HG03439 (cell line): ENCODE results near the gene RNF4.
"Not testable (repeated sequence)": the region's sequence is repeated elsewhere in the genome, so short reads cannot be mapped to it uniquely, and the experiment has no call there.

Source experiments
- ATAC-seq: cut with Tn5 transposase; IDR thresholded peaks from one replicate; pipeline ENCODE4 v1.9.1; 2021; ENCODE audit warnings: mild to moderate bottlenecking, moderate library complexity; ENCODE audit not compliant: unreplicated experiment

The RNF4 gene

GRCh38 chr4:2485956-2486355 lies 17.1 kb downstream of the RNF4 start:
- no peak for ATAC-seq

GRCh38 chr4:2486981-2487380 lies 18.1 kb downstream of the RNF4 start:
- ATAC-seq: no peak

- peak; percentile 34 for ATAC-seq
Observed at GRCh38 chr4:2487632-2488031, 18.7 kb downstream of the RNF4 start.

DNA sequence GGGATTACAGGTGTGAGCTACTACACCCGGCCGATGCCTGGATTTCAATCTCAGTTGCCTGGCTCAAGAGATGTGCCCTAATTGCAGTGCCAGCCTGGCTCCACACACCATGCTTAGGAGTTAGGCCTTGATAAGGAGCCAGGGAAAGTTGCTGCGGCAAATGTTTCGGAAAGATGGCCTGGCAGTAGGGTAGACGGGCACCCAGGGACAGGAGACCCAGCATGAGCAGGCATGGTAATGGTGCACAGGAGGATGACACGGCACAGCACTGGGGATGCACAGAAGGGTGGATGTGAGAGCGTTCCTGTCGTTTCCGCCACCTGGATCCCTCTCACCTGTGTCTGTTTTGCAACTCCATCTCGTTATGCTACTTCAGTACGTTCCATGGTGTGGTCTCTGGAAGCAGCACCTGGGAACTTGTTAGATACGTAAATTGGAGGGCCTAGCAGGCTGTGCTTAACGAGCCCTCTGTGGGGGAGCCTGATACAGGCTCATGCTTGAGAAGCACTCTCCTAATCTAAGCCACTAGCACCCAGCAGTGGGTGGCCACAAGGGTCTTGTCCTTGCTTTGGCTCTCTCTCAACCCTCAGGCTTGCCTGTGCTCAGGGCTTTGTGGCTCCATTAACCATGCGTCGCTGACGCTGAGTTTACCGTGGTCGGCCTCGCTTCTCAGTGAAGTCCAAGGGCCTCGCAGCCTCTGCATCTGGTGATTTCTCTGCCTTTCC lies 20.3 kb downstream of the RNF4 start:
- ATAC-seq: no peak

- no peak for ATAC-seq
Observed at GRCh38 chr4:2489841-2490552, 21.1 kb downstream of the RNF4 start.

GRCh38 chr4:2492970-2493369 lies 24.1 kb downstream of the RNF4 start:
- ATAC-seq: no peak

DNA sequence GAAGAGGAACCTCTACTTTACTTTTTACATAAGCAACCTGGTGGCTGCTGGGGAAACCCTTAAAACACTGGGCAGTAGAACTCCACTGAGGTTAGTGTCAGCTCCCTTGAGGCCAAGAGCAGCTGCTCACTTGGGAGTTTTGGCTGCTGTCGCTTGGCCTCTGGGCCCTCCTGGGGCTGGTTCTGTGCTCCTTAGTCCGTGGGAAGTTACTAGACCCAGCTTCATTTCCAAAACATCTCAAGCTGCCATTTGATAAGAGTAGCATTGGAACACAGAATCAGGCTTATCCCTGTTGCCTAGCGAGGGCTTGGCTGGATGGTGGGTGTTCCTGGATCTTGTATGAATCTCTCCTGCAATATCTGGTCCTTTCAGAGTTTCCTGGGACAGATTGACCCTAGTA lies 26.1 kb downstream of the RNF4 start:
- ATAC-seq: no peak

DNA sequence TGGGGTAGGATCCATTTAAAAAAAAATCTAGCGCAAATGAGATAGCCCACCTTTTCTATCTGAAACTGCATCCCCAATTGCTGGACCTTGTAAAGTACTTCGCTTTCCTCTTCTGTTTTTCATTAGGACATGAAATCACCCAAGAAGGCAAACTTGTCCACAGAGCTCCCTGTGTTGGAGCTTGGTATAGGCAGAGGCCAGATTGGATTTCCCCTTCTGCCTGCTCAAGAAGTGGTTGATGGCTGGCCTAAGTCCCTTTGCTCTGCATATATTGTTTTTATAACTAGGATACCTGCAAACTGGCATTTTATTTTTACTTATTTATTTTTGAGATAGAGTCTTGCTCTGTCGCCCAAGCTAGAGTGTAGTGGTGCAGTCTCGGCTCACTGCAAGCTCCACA lies 28.4 kb downstream of the RNF4 start:
- no peak for ATAC-seq

GRCh38 chr4:2497931-2498330 lies 29.0 kb downstream of the RNF4 start:
- ATAC-seq: peak; percentile 87

DNA sequence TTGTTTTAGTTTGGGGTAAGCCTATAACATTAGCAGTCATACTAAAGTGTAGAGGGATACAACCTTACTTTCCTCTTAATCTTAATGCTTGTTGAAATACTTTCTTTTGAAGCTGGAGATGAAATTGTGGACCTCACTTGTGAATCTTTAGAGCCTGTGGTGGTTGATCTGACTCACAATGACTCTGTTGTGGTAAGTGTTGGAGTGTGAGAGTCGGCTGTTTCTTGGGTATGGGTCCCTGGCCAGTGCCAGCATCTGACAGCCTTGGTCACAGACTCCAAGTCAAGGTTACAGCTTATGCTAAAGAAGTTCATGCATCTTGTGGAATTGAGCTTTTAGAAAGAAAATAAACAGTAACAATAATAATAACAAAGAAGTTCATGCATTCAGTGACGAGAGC lies 31.6 kb downstream of the RNF4 start:
- ATAC-seq: no peak

GRCh38 chr4:2501034-2501594 lies 32.2 kb downstream of the RNF4 start:
- no peak for ATAC-seq

- no peak for ATAC-seq
Observed at GRCh38 chr4:2503809-2504208, 34.9 kb downstream of the RNF4 start.

DNA sequence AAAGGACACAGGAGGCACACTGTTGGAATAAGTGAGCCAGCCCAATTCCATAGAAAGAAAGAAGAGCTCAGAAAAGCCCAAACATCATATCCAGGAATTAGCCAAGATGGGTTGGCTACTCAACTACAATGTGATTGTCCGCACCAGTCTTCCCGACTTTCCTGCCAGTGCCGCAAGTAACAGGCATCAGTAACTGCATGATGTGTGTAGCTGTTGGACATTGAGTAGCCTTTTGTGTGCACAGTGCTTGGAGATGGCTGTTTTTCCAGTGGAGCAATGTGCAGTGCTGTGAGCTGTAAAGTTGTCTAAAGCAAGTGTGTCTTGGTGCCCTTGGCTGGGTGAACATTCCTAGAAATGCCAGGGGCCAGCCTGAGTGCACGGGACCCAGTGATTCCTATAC lies 38.4 kb downstream of the RNF4 start:
- no peak for ATAC-seq

DNA sequence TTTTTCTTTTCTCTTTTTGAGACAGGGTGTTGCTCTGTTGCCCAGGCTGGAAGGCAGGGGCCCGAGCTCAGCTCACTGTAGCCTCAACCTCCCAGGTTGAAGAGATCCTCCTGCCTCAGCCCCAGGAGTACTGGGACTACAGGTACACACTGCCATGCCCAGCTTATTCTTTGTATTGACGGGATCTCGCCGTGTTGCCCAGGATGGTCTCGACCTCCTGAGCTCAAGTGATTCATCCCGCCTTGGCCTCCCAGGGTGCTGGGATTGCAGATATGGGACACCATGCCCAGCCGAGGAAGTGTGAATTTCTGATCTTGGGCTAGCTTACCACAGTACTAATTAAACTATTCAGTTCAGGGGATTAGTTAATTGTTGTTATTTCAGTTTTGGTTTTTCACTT lies 38.9 kb downstream of the RNF4 start:
- ATAC-seq: no peak

DNA sequence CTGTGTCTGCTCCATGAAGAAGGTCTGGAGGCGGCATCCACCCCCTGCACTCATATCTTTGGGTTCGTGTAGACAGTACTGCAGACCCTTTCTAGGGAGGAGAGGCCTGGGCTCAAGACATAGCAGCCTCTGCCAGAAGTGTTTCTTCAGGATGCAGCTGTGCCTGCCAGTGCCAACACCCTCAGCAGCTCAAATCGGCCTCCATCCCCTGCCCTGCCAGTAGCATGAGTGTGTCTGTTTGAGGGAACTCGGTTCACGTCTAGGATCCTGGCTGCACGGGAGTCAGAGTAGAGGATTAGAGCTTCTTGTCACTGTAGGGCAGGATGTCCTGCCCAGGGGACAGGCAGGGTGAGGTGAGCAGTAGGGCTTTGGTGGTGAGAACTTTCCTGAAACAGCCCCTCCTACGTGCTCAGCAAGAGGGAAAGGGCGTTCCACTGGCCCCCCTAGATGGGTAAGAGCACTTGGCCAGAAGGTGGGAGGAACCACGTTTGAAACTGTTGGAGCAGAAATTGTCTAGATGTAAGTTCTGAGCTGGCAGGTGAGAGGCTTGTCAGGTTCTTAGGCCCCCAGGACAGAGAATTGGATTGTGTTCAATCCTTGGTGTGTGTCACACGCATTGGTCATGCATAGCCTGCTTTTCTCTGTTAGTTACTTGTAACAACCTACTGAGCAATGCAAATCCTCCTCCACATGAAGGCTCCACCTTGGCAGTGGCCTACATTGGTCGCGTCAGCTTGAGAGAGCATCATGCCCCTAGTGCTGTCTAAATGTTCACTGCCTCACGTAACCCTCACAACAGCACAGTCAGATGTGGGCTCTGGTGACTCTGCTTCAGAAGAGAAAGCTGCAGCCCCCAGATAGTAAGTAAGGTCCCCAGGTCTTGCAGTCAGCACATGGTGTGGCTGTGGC lies 41.7 kb downstream of the RNF4 start:
- ATAC-seq: no peak

GRCh38 chr4:2511645-2512131 lies 42.8 kb downstream of the RNF4 start:
- no peak for ATAC-seq

DNA sequence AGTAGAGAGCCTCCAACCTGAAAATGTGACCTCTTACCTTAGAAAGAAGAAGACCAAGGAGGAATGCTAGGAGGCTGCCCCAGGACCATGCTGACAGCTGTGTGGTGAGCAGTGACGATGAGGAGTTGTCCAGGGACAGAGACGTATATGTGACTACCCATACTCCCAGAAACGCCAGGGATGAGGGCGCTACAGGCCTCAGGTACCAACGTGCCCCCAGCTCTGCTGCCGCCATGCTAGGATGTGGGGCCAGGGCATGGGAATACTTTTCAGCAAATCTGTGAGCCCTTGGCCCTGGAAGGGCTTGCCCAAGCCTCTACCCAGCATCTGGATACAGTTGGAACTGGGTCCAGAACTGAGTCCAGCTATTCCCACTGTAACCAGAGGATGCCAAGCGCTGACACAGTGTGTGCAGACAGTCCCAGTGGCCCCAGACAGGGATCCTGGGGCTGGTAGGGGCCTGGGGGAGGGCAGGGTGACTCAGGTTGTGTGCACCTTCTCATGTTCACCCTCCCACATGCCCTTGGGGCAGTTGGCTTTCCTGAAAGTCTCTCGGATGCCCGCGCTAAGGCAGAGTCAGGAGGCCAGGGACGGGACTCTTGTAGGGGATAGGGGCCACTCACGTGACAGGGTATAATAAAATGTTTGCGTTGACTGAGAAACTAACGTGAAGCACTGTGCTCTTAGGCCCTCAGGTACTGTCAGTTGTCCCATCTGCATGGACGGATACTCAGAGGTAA lies 43.7 kb downstream of the RNF4 start:
- no peak for ATAC-seq

DNA sequence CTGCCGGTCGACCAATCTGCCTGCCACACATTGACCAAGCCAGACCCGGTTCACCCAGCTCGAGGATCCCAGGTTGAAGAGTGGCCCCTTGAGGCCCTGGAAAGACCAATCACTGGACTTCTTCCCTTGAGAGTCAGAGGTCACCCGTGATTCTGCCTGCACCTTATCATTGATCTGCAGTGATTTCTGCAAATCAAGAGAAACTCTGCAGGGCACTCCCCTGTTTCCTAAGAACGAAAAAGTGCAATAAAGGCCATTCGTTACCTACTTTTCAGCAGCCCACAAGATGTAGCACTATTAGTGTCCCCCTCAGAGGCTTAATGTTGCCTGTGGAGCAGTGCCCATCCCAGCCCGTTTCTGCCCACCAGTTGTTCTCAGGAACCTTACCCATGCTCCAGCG lies 45.3 kb downstream of the RNF4 start:
- not testable (repeated sequence) for ATAC-seq

GRCh38 chr4:2514944-2515343 lies 46.0 kb downstream of the RNF4 start:
- not testable (repeated sequence) for ATAC-seq

GRCh38 chr4:2515830-2516550 lies 47.1 kb downstream of the RNF4 start:
- no peak for ATAC-seq
